ENCODE data around the gene LAMA5. TPM values are rescaled to one million over a fixed set of nuclear protein-coding genes. Genes with fewer than 3 reads are reported as not detected.

LAMA5 gene
- polyA plus RNA-seq, 3 donors = 0.05 TPM; not detected in 2

DNA sequence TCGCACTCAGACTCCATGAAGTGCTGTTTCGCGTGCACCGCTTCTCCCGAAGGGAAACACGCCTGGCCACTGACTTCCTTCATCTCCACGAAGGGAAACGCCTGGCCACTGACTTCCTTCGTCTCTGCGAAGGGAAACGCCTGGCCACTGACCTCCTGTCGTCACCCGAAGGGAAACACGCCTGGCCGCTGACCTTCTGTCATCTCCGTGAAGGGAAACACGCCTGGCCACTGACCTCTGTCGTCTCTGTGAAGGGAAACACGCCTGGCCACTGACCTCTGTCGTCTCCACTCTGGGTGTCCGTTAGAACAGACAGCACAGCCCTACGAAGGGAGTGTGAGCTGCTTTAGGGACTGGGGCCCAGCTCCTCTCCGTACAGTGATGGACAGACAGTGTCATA, 81.4 kb downstream of the LAMA5 start:
- Histone ChIP-seq H3K79me2 (ENCODE audit: insufficient read depth, low read length) (no peaks in the 10 kb centered on the region), H3K4me1 (ENCODE audit: control insufficient read depth in 1 of 2, insufficient read depth in 2 of 2, low read length in 2 of 2) (no peaks in the 10 kb centered on the region), H3K36me3 (replicated peaks in 1 of 2; ENCODE audit: control insufficient read depth in 1 of 2, insufficient read depth in 2 of 2, low read length in 2 of 2) (peaks cover 74 to 94% of the 10 kb centered on the region in 2 donors), H3K4me3 (replicated peaks in 1 of 3; ENCODE audit: low read depth in 2 of 3, low read length in 3 of 3) (no peak overlapping the region), H3K27me3 (ENCODE audit: control insufficient read depth in 2 of 2, insufficient read depth in 2 of 2, low read length in 2 of 2) (no peaks in the 10 kb centered on the region), H3K4me2 (replicated peaks; ENCODE audit: extremely low read depth, low read length, poor library complexity, severe bottlenecking) (no peak overlapping the region), H3K27ac (ENCODE audit: low read depth in 1 of 2, low read length in 2 of 2) (no peak overlapping the region), H2AFZ (ENCODE audit: insufficient read depth, low read depth, low read length, poor library complexity, severe bottlenecking) (no peak overlapping the region), H4K20me1 (ENCODE audit: insufficient read depth, low read length) (no peaks in the 10 kb centered on the region), H3K9me3 (replicated peaks in 1 of 2; ENCODE audit: control insufficient read depth in 1 of 2, insufficient read depth in 1 of 2, low read length in 2 of 2) (no peaks in the 10 kb centered on the region), H3K9ac (ENCODE audit: insufficient read depth, low read length, poor library complexity, severe bottlenecking) (no peak overlapping the region)
- no peaks in the 10 kb centered on the region for H3K27me3 Mint-ChIP-seq (ENCODE audit: low read depth in 3 of 3)
- peak overlapping the region in 2 of 7 donors; percentile 50 to 66 for H3K27ac Mint-ChIP-seq
- intact Hi-C loops (cut with micrococcal nuclease) = no loop called here
- DNase-seq = no peak
- H3K4me3 Mint-ChIP-seq = no peak overlapping the region
- H3K36me3 Mint-ChIP-seq = peaks cover 71 to 87% of the 10 kb centered on the region in 2 donors
- TF ChIP-seq, protein P1, sequence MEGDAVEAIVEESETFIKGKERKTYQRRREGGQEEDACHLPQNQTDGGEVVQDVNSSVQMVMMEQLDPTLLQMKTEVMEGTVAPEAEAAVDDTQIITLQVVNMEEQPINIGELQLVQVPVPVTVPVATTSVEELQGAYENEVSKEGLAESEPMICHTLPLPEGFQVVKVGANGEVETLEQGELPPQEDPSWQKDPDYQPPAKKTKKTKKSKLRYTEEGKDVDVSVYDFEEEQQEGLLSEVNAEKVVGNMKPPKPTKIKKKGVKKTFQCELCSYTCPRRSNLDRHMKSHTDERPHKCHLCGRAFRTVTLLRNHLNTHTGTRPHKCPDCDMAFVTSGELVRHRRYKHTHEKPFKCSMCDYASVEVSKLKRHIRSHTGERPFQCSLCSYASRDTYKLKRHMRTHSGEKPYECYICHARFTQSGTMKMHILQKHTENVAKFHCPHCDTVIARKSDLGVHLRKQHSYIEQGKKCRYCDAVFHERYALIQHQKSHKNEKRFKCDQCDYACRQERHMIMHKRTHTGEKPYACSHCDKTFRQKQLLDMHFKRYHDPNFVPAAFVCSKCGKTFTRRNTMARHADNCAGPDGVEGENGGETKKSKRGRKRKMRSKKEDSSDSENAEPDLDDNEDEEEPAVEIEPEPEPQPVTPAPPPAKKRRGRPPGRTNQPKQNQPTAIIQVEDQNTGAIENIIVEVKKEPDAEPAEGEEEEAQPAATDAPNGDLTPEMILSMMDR (IDR thresholded peaks at IDR 0.05) = no peak
- peaks cover 0 to 3% (median 0%) of the 10 kb centered on the region in 7 donors for H3K9me3 Mint-ChIP-seq
- H3K4me1 Mint-ChIP-seq = no peaks in the 10 kb centered on the region
- 74% methylated on average over 22 of the region's 23 CpGs for WGBS (ENCODE audit: insufficient coverage)

DNA sequence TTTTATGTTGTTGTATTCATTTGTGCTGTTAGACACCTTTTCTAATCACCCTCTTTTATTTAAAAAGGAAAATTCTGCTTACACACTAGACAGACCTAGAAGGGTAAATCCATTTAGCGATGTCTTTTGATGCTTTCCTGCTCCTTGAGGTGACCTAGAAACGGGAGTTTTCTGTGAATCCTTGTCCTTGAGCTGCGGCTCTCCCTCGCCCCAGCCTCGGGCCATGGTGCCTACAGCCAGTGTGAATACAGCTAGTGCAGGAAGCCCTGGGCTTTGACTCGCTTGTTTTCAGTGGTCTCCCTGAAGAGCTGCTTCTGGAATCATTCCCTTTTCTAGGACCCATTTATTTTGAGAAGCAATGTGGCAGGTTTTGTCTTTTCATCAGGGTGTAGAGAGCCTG, 82.0 kb downstream of the LAMA5 start:
- no peak for DNase-seq

More for the DNA sequence above, 82.0 kb downstream of the LAMA5 start:
- Mint-ChIP-seq H3K27ac (no peak overlapping the region), H3K4me3 (no peak overlapping the region), H3K4me1 (no peaks in the 10 kb centered on the region), H3K36me3 (peaks cover 77 to 88% of the 10 kb centered on the region in 2 donors), H3K27me3 (ENCODE audit: low read depth in 3 of 3) (no peaks in the 10 kb centered on the region), H3K9me3 (peaks cover 0 to 3% (median 0%) of the 10 kb centered on the region in 7 donors)
- 98% methylated on average over 5 of the region's 6 CpGs for WGBS (ENCODE audit: insufficient coverage)
- intact Hi-C loops (cut with micrococcal nuclease) = no loop called here
- H3K36me3 ChIP-seq (replicated peaks in 1 of 2; ENCODE audit: control insufficient read depth in 1 of 2, insufficient read depth in 2 of 2, low read length in 2 of 2) = peaks cover 79 to 94% of the 10 kb centered on the region in 2 donors
- H4K20me1 ChIP-seq (ENCODE audit: insufficient read depth, low read length) = no peaks in the 10 kb centered on the region
- no peaks in the 10 kb centered on the region for H3K79me2 ChIP-seq (ENCODE audit: insufficient read depth, low read length)
- H3K9ac ChIP-seq (ENCODE audit: insufficient read depth, low read length, poor library complexity, severe bottlenecking) = no peak overlapping the region
- no peaks in the 10 kb centered on the region for H3K9me3 ChIP-seq (replicated peaks in 1 of 2; ENCODE audit: control insufficient read depth in 1 of 2, insufficient read depth in 1 of 2, low read length in 2 of 2)
- H3K4me3 ChIP-seq (replicated peaks in 1 of 3; ENCODE audit: low read depth in 2 of 3, low read length in 3 of 3) = no peak overlapping the region
- H2AFZ ChIP-seq (ENCODE audit: insufficient read depth, low read depth, low read length, poor library complexity, severe bottlenecking) = no peak overlapping the region
- no peak overlapping the region for H3K27ac ChIP-seq (ENCODE audit: low read depth in 1 of 2, low read length in 2 of 2)
- H3K4me2 ChIP-seq (replicated peaks; ENCODE audit: extremely low read depth, low read length, poor library complexity, severe bottlenecking) = no peak overlapping the region
- no peaks in the 10 kb centered on the region for H3K27me3 ChIP-seq (ENCODE audit: control insufficient read depth in 2 of 2, insufficient read depth in 2 of 2, low read length in 2 of 2)
- TF ChIP-seq, protein P1 (IDR thresholded peaks at IDR 0.05) = no peak
- H3K4me1 ChIP-seq (ENCODE audit: control insufficient read depth in 1 of 2, insufficient read depth in 2 of 2, low read length in 2 of 2) = no peaks in the 10 kb centered on the region
